H1 (cell line): ENCODE data around the gene ZNF829. TPM values are rescaled to one million over a fixed set of nuclear protein-coding genes. Genes with fewer than 3 reads are reported as not detected.

Source experiments
- CTBP2 ChIP-seq: IDR thresholded peaks from 2 replicates; pipeline ENCODE4 v1.7.0; 2011; ENCODE audit warnings: borderline replicate concordance, mild to moderate bottlenecking, moderate library complexity, mixed read lengths, low read length; ENCODE audit not compliant: insufficient read depth, insufficient read length
- EZH2 ChIP-seq: fragments of 200-600 bp; sonication (generic); IDR thresholded peaks from 2 replicates; pipeline ENCODE4 v1.7.1; 2012; ENCODE audit warnings: low read depth, mild to moderate bottlenecking, moderate library complexity, low read length, inconsistent platforms; ENCODE audit not compliant: severe bottlenecking
- NANOG ChIP-seq: IDR thresholded peaks from 2 replicates; pipeline ENCODE4 v1.6.1; 2011; ENCODE audit warnings: low read length, low read depth, mild to moderate bottlenecking, inconsistent platforms; ENCODE audit not compliant: insufficient read depth, poor library complexity, severe bottlenecking
- RAD21 ChIP-seq, 2 experiments: IDR thresholded peaks in 1 of 2; conservative IDR thresholded peaks in 1 of 2; 2 replicates each; pipeline ENCODE4 v1.6.1; 2011; ENCODE audit warnings: low read depth in 2 of 2, low read length in 2 of 2, improper control_type of control experiment in 1 of 2, inconsistent platforms in 1 of 2, mild to moderate bottlenecking in 1 of 2, moderate library complexity in 1 of 2
- RFX5 ChIP-seq: IDR thresholded peaks from 2 replicates; pipeline ENCODE4 v1.6.1; 2011; ENCODE audit warnings: low read depth, low read length, improper control_type of control experiment, borderline replicate concordance
- TEAD4 ChIP-seq: IDR thresholded peaks from 2 replicates; pipeline ENCODE4 v1.6.1; 2012; ENCODE audit warnings: low read depth, low read length, inconsistent platforms, mixed read lengths
- polyA plus RNA-seq, 7 experiments: library from polyadenylated mRNA; depleted of rRNA in 3 of 7; stranded (reverse) in 5 of 7; unstranded in 2 of 7; fragments of >200 nt in 5 of 7; fragments of 200-250 nt in 2 of 7; gene quantifications; 1 replicate in 5 of 7; 2 replicates in 1 of 7; 4 replicates in 1 of 7; pipeline versions ENCODE4 v1.2.1 to v1.2.3, GENCODE V29; 2011 to 2013; ENCODE audit warnings: missing spikeins in 2 of 7, mixed read lengths in 2 of 7
- total RNA-seq: library from RNA; stranded (reverse); fragmentation: NEBNext Ultra II Directional; extraction: Animal tissue kit (Norgen Biotek cat#: 25700); gene quantifications from 2 replicates; pipeline ENCODE4 v1.2.1, GENCODE V29; 2021
- TF ChIP-seq, protein P1 (sequence below): fragments of 300-600 bp; sonication (generic); IDR thresholded peaks from 2 replicates; pipeline ENCODE4 v1.7.1; 2012; ENCODE audit warnings: low read length, moderate library complexity, mild to moderate bottlenecking, inconsistent platforms; ENCODE audit not compliant: insufficient replicate concordance

Gene ZNF829
- total and polyA plus RNA-seq, 2 of the 8 experiments (the other 6 are each of a cell fraction or from before 2014, with no cell fraction given): 1.3 to 3.3 TPM

DNA sequence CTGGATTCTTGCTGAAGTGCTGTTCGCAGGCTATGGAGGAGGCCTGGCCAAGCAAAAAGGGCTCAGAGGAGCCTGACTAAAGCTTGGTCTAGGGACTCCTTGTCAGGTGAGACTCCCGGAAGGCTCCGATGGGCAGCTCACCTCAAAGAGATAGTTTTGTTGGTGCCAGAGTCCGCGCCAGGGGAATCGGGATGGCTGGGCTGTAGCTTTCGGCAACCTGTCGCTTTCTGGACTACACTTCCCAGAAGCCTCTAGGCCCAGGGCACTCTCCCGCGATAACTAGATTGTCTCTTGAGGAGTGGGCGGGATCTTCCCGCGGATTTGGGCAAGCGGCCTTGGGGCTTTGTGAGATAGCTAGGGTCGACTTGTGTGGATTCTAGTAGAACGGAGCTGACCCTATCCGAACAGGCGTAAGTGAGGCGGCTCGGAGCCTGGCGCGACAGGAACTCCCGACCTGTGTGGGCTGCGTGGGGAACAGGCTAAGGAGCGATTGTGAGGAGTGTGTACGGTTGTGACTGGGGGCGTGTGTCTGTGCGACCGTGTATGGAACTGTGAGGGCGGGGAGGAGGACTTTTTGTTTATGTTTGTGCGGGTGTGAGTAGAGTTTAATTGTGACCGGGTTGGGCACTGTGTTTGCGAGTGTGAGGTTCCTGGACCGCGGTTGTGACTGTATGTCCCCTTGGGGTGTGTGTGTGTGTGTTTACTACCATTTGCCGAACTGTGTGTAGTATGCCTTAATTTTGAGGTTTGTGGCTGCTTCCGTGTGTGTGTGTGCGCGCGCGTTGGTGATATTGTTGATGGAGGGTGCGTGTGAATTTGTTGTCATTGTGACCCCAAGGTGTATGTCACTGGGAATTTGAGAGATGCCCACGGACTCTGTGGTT lies 65.3 kb downstream of the ZNF829 start, which contains the start of gene ZNF345 (continued):
- TF ChIP-seq CTBP2 (no peak), RFX5 (no peak), EZH2 (no peak), RAD21 (IDR thresholded peaks at IDR 0.05 in 1 of 2, conservative IDR thresholded peaks at IDR 0.05 in 1 of 2; ENCODE audit: low read depth in 2 of 2, low read length in 2 of 2) (no peak), TEAD4 (no peak), NANOG (no peak)
- TF ChIP-seq, protein P1, sequence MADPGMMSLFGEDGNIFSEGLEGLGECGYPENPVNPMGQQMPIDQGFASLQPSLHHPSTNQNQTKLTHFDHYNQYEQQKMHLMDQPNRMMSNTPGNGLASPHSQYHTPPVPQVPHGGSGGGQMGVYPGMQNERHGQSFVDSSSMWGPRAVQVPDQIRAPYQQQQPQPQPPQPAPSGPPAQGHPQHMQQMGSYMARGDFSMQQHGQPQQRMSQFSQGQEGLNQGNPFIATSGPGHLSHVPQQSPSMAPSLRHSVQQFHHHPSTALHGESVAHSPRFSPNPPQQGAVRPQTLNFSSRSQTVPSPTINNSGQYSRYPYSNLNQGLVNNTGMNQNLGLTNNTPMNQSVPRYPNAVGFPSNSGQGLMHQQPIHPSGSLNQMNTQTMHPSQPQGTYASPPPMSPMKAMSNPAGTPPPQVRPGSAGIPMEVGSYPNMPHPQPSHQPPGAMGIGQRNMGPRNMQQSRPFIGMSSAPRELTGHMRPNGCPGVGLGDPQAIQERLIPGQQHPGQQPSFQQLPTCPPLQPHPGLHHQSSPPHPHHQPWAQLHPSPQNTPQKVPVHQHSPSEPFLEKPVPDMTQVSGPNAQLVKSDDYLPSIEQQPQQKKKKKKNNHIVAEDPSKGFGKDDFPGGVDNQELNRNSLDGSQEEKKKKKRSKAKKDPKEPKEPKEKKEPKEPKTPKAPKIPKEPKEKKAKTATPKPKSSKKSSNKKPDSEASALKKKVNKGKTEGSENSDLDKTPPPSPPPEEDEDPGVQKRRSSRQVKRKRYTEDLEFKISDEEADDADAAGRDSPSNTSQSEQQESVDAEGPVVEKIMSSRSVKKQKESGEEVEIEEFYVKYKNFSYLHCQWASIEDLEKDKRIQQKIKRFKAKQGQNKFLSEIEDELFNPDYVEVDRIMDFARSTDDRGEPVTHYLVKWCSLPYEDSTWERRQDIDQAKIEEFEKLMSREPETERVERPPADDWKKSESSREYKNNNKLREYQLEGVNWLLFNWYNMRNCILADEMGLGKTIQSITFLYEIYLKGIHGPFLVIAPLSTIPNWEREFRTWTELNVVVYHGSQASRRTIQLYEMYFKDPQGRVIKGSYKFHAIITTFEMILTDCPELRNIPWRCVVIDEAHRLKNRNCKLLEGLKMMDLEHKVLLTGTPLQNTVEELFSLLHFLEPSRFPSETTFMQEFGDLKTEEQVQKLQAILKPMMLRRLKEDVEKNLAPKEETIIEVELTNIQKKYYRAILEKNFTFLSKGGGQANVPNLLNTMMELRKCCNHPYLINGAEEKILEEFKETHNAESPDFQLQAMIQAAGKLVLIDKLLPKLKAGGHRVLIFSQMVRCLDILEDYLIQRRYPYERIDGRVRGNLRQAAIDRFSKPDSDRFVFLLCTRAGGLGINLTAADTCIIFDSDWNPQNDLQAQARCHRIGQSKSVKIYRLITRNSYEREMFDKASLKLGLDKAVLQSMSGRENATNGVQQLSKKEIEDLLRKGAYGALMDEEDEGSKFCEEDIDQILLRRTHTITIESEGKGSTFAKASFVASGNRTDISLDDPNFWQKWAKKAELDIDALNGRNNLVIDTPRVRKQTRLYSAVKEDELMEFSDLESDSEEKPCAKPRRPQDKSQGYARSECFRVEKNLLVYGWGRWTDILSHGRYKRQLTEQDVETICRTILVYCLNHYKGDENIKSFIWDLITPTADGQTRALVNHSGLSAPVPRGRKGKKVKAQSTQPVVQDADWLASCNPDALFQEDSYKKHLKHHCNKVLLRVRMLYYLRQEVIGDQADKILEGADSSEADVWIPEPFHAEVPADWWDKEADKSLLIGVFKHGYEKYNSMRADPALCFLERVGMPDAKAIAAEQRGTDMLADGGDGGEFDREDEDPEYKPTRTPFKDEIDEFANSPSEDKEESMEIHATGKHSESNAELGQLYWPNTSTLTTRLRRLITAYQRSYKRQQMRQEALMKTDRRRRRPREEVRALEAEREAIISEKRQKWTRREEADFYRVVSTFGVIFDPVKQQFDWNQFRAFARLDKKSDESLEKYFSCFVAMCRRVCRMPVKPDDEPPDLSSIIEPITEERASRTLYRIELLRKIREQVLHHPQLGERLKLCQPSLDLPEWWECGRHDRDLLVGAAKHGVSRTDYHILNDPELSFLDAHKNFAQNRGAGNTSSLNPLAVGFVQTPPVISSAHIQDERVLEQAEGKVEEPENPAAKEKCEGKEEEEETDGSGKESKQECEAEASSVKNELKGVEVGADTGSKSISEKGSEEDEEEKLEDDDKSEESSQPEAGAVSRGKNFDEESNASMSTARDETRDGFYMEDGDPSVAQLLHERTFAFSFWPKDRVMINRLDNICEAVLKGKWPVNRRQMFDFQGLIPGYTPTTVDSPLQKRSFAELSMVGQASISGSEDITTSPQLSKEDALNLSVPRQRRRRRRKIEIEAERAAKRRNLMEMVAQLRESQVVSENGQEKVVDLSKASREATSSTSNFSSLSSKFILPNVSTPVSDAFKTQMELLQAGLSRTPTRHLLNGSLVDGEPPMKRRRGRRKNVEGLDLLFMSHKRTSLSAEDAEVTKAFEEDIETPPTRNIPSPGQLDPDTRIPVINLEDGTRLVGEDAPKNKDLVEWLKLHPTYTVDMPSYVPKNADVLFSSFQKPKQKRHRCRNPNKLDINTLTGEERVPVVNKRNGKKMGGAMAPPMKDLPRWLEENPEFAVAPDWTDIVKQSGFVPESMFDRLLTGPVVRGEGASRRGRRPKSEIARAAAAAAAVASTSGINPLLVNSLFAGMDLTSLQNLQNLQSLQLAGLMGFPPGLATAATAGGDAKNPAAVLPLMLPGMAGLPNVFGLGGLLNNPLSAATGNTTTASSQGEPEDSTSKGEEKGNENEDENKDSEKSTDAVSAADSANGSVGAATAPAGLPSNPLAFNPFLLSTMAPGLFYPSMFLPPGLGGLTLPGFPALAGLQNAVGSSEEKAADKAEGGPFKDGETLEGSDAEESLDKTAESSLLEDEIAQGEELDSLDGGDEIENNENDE: no peak
